ENCODE data around the gene PLVAP.

PLVAP gene

GRCh38 chr19:17325881-17326594 lies 51.1 kb downstream of the PLVAP start:
- peaks cover 0 to 23% of the 10 kb centered on the region in 2 experiments; a peak in 1 of 3 replicates for H3K36me3 ChIP-seq (ENCODE audit: control insufficient read depth in 2 of 2, insufficient read depth in 1 of 2, low read length in 2 of 2)
- H3K27ac ChIP-seq (ENCODE audit: extremely low read depth, low read depth, low read length): no peak overlapping the region
- no peaks in the 10 kb centered on the region for H3K9me3 ChIP-seq (ENCODE audit: control insufficient read depth, insufficient read depth, low read depth, low read length)
- ChIA-PET CTCF (interaction anchor here (0.7 to 0.8 kb wide), 2 partner anchors 21 to 61 kb away, joined by 3 read pairs; no protein-coding TSS in a partner anchor), POLR2A (interaction anchor here (2.2 kb wide), 1 partner anchor 16 kb away, joined by 12 read pairs; the partner anchor contains the start of gene DDA1)
- TF ChIP-seq HIC1 (tag by site-specific recombination; IDR thresholded peaks at IDR 0.05) (no peak), ZNF610 (tag by site-specific recombination; IDR thresholded peaks at IDR 0.05; ENCODE audit: borderline replicate concordance) (no peak), ZNF555 (tag by site-specific recombination; conservative IDR thresholded peaks at IDR 0.05) (no peak), ZNF280C (tag by site-specific recombination; IDR thresholded peaks at IDR 0.05) (no peak), HOXC10 (CRISPR knock-in tag; IDR thresholded peaks at IDR 0.05) (no peak), GFI1B (tag by site-specific recombination; IDR thresholded peaks at IDR 0.05) (no peak), ZNF747 (tag by site-specific recombination; IDR thresholded peaks at IDR 0.05) (no peak), ZNF664 (tag by site-specific recombination; IDR thresholded peaks at IDR 0.05) (no peak), ZNF335 (tag by site-specific recombination; conservative IDR thresholded peaks at IDR 0.05) (no peak), SCRT2 (tag by site-specific recombination; IDR thresholded peaks at IDR 0.05) (no peak), ZBTB20 (tag by site-specific recombination; IDR thresholded peaks at IDR 0.05) (no peak), ZNF843 (tag by site-specific recombination; IDR thresholded peaks at IDR 0.05) (no peak), ZXDB (tag by site-specific recombination; IDR thresholded peaks at IDR 0.05) (no peak)
- TF ChIP-seq, protein P1, sequence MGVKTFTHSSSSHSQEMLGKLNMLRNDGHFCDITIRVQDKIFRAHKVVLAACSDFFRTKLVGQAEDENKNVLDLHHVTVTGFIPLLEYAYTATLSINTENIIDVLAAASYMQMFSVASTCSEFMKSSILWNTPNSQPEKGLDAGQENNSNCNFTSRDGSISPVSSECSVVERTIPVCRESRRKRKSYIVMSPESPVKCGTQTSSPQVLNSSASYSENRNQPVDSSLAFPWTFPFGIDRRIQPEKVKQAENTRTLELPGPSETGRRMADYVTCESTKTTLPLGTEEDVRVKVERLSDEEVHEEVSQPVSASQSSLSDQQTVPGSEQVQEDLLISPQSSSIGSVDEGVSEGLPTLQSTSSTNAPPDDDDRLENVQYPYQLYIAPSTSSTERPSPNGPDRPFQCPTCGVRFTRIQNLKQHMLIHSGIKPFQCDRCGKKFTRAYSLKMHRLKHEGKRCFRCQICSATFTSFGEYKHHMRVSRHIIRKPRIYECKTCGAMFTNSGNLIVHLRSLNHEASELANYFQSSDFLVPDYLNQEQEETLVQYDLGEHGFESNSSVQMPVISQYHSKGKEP (tag by site-specific recombination; IDR thresholded peaks at IDR 0.05): no peak
- TF ChIP-seq, protein P2, sequence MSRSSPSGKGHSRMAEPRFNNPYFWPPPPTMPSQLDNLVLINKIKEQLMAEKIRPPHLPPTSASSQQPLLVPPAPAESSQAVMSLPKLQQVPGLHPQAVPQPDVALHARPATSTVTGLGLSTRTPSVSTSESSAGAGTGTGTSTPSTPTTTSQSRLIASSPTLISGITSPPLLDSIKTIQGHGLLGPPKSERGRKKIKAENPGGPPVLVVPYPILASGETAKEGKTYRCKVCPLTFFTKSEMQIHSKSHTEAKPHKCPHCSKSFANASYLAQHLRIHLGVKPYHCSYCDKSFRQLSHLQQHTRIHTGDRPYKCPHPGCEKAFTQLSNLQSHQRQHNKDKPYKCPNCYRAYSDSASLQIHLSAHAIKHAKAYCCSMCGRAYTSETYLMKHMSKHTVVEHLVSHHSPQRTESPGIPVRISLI (tag by site-specific recombination; IDR thresholded peaks at IDR 0.05): no peak
- no peaks in the 10 kb centered on the region for H3K4me1 ChIP-seq (ENCODE audit: control insufficient read depth, insufficient read depth, low read length)
- no peak overlapping the region for H3K4me3 ChIP-seq (ENCODE audit: low read depth, low read length)

DNA sequence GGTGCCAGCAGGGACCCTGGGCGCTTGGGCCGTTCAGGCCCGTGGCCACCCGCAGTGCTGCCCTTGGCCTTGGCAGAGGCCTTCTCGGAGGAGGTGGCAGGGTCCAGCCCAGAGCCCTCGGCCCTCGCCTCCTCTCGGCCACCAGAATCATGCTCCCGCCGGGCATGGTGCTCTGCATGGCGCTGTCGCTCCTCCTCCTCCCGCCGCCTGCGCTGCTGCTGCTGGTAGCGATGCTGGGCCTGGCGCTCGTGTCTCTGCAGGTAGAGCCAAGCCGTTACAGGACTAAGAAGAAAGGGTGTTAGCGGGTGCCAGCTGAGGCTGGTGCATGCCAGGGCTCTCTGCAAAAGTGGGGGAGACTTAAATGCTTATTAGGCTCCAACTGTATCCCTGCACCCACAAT lies 52.0 kb downstream of the PLVAP start:
- ChIA-PET POLR2A (interaction anchor here (2.2 kb wide), 1 partner anchor 16 kb away, joined by 12 read pairs; the partner anchor contains the start of gene DDA1), CTCF (interaction anchor here (0.7 kb wide), 1 partner anchor 20 kb away, joined by 3 read pairs; no protein-coding TSS in a partner anchor)
- H3K36me3 ChIP-seq (ENCODE audit: control insufficient read depth in 2 of 2, insufficient read depth in 1 of 2, low read length in 2 of 2): peaks cover 0 to 31% of the 10 kb centered on the region in 2 experiments; a peak in 2 of 3 replicates
- no peaks in the 10 kb centered on the region for H3K9me3 ChIP-seq (ENCODE audit: control insufficient read depth, insufficient read depth, low read depth, low read length)
- H3K4me3 ChIP-seq (ENCODE audit: low read depth, low read length): no peak overlapping the region
- H3K4me1 ChIP-seq (ENCODE audit: control insufficient read depth, insufficient read depth, low read length): no peaks in the 10 kb centered on the region
- no peak overlapping the region for H3K27ac ChIP-seq (ENCODE audit: extremely low read depth, low read depth, low read length)
- no peak for TF ChIP-seq EGR2 (tag by site-specific recombination; IDR thresholded peaks at IDR 0.05; ENCODE audit: low read depth)
- TF ChIP-seq ZNF211 (tag by site-specific recombination; IDR thresholded peaks at IDR 0.05; ENCODE audit: low read depth): no peak
- no peak for TF ChIP-seq ZNF645 (tag by site-specific recombination; IDR thresholded peaks at IDR 0.05)
- no peak for TF ChIP-seq ZBTB48 (tag by site-specific recombination; IDR thresholded peaks at IDR 0.05)
- TF ChIP-seq ZNF596 (tag by site-specific recombination; IDR thresholded peaks at IDR 0.05): no peak
- TF ChIP-seq ZNF169 (tag by site-specific recombination; IDR thresholded peaks at IDR 0.05): no peak
- TF ChIP-seq ZNF19 (tag by site-specific recombination; IDR thresholded peaks at IDR 0.05; ENCODE audit: low read depth): no peak
- no peak for TF ChIP-seq SP2 (tag by site-specific recombination; IDR thresholded peaks at IDR 0.05)
- no peak for TF ChIP-seq ZNF549 (tag by site-specific recombination; IDR thresholded peaks at IDR 0.05)
- no peak for TF ChIP-seq ZIC2 (tag by site-specific recombination; IDR thresholded peaks at IDR 0.05)
- no peak for TF ChIP-seq SP3 (tag by site-specific recombination; IDR thresholded peaks at IDR 0.05)
- no peak for TF ChIP-seq ZSCAN30 (tag by site-specific recombination; IDR thresholded peaks at IDR 0.05)
- no peak for TF ChIP-seq ZNF560 (tag by site-specific recombination; IDR thresholded peaks at IDR 0.05; ENCODE audit: borderline replicate concordance)

Data from HEK293 (cell line).